GM19467 (cell line): Measurements from ENCODE around the gene TMEM223.
"Not testable (repeated sequence)": the region's sequence is repeated elsewhere in the genome, so short reads cannot be mapped to it uniquely, and the experiment has no call there.

ENCODE experiments used
- ATAC-seq: cut with Tn5 transposase; IDR thresholded peaks from one replicate; pipeline ENCODE4 v1.9.1; 2021; ENCODE audit warnings: mild to moderate bottlenecking, moderate library complexity; ENCODE audit not compliant: unreplicated experiment

The TMEM223 gene

GRCh38 chr11:62755086-62755615, 36.7 kb downstream of the TMEM223 start:
- ATAC-seq = no peak

- peak; percentile 96 for ATAC-seq
Measured at GRCh38 chr11:62753736-62754603, 37.8 kb downstream of the TMEM223 start, which contains the start of gene ZBTB3. Gene ZBTB3 (minus strand): TSS chr11:62754160. CDS start chr11:62753664, 496 bp downstream.

- no peak for ATAC-seq
Measured at GRCh38 chr11:62752994-62753735, 38.6 kb downstream of the TMEM223 start.

GRCh38 chr11:62752177-62752785, 39.5 kb downstream of the TMEM223 start:
- no peak for ATAC-seq

- ATAC-seq = not testable (repeated sequence)
Measured at GRCh38 chr11:62749931-62750330, 41.9 kb downstream of the TMEM223 start.

- no peak for ATAC-seq
Measured at GRCh38 chr11:62747475-62748160, 44.2 kb downstream of the TMEM223 start.
